HG03342 (cell line): Measurements from ENCODE around the gene RAD50.
"Not testable (repeated sequence)": the region's sequence is repeated elsewhere in the genome, so short reads cannot be mapped to it uniquely, and the experiment has no call there.

Experiments used
- ATAC-seq: cut with Tn5 transposase; IDR thresholded peaks from one replicate; pipeline ENCODE4 v1.9.1; 2021; ENCODE audit warnings: mild to moderate bottlenecking, moderate library complexity; ENCODE audit not compliant: unreplicated experiment

RAD50 gene

GRCh38 chr5:132690156-132690555, 133.4 kb downstream of the RAD50 start:
- no peak for ATAC-seq

GRCh38 chr5:132691755-132692631, 135.2 kb downstream of the RAD50 start:
- ATAC-seq, result not testable (repeated sequence)

GRCh38 chr5:132692632-132692967, 135.8 kb downstream of the RAD50 start:
- no peak for ATAC-seq
